ENCODE results near the gene DDX27.
A peak's percentile ranks its signal among the peaks of the same experiment; 100 is the strongest.

DDX27 gene

DNA sequence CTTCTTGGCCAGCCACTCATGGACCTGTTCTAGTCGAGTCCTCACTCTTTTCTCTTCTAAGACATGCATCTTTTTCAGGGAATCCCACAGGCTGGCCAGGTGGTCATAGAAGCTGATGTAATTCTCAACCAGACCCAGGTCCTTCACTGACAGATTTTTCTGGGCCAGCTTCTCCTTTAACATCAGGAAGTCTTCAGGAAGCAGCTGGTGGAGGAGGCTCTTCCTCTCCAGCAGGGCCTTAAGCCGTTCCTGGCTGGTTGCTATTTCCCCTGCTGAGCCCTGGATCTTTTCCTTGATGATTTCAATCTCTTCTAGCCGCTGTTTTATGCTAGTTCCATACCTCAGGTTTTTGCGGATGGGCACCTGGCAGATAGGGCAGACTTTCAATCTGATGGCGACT is 28.6 kb downstream of the DDX27 start:
- no peak for DNase-seq (ENCODE audit: low read depth in 3 of 3)

DNA sequence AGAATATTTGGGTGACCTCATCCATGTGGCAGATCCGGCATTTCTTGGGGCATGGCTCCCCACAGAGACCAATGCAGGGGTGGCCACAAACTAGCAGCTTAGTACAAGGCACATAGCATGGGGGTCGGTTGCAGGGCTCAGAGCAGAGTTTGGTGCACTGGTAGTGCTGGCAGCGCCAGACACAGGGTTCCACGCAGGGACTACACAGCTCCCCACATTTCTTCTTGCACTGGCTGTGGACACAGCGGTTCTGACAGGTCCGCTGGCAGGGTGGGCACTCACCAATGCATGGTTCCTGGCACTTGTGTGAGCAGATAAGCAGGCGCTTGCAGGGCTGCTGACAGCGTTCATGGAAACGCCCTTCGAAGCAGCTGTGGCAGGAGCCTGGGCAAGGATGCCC is 29.1 kb downstream of the DDX27 start:
- DNase-seq (ENCODE audit: low read depth in 3 of 3), result no peak

DNA sequence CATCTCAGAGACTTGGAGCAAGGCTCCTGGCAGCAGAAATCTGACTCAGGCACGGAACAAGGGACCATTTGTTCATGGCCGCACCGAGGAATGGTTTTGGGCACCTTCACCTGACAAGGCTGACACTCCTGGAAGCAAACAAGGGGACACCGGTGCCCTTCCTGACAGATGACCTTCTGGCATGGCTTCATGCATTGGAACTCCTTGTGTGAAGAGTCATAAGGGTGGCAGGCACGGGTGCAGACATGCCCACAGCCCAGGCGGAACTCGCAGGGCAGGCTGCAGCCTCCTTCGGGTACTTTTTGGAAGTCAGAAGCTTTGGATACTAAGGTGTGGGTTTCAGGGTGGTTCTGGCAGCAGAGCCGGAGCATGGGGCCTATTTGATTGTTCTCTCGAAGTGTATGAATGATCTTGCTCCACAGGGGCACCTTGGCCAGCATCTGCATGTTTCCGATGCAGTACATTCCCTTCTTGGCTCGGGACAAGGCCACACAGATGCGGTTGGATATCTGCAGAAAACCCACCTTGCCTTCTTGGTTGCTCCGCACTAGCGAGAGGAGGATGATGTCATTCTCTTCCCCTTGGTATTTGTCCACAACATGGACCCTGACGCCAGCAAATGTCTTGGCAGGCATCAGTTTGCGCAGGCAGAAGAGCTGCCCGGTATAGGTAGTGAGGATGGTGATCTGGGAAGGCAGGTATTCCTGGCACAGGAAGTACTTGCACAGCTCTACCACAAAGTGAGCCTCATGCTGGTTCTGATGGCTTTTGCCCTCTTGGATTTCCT is 29.9 kb downstream of the DDX27 start:
- DNase-seq (ENCODE audit: low read depth in 3 of 3), result no peak

DNA sequence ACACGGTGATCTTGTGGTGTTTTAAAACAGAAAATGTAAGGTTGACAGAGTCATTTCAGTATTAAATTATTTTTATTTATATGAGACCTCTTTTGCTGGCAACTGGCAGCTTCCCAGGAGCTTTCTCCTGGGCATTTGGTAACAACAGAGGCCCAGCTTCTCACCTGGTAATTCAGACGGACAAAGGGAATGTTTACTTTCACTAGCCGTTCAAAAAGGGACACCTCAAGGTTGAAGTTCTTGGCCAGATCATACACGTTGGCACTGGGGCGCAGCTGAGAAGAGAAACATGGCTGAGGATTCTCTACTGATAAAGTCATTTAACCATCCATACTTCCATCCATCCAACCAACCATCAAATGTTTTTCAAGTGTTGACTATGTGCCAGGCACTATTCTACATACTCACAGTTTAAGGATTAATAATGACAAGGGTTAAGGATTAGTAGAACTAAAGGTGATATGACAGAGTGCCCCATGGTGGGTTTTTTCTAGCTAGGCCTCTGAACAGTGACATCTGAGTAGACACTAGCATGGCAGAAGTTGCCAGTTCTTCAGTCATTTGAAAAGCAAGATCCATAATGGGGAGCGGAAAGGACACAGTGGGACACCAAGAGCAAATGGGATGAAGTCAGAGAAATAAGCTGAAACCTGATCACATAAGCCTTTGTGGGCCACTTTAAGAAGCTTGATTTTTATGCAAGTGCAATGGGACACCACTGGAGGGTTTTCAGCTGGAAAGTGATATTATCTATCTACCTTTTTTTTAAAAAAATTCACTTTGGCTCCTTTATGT is 33.5 kb downstream of the DDX27 start:
- DNase-seq (ENCODE audit: low read depth in 3 of 3), result no peak

DNA sequence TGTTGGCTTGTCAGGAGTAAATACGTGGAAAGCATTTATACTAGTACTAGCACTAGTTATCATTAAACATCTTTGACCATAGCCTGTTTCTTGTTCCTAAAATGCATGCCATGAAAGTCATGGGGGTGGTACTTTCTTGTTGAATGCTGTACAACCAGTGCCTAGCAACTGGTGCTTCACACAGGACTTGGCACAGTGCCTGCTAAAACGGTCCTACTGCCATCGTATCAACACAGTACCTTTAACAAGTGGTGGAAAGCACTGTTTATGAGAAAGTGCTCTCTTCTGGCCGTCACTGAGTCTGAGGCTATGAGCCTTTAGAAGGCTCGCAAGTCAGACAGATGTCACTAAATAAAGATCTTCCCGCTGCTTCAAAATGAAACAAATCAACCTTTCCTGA is 37.0 kb downstream of the DDX27 start:
- no peak for DNase-seq (ENCODE audit: low read depth in 3 of 3)

DNA sequence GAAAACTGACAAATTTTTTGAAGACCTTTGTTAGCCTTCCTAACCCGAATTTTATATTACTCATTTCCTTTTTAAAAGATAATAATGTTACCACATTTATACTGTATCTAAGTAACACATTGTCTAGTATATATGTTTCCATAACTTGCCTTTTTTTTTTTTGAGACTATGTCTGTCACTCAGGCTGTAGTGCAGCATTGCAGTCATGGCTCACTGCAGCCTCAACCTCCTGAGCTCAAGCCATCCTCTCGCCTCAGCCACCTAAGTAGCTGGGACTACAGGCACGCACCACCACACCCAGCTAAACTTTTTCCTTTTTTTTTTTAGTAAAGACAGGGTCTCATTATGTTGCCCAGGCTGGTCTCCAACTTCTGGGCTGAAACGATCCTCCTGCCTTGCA is 40.1 kb downstream of the DDX27 start:
- no peak for DNase-seq (ENCODE audit: low read depth in 3 of 3)

DNA sequence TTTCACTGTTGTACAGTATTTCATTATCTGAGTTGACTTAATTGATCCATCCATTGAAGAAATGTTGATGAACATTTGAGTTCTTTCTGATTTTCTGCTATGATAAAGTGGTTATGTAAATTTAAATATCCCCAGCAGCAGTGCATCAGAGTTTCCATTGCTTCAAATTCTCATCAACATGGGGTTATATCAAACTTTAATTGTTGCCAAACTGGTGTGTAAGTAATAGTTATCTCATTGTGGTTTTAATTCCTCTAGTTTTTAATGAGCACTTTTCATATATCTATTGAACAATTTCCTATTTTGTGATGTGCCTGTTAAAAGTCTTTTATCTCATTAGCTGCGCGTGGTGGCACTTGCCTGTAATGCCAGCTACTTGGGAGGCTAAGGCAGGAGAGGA is 40.6 kb downstream of the DDX27 start:
- no peak for DNase-seq (ENCODE audit: low read depth in 3 of 3)

DNA sequence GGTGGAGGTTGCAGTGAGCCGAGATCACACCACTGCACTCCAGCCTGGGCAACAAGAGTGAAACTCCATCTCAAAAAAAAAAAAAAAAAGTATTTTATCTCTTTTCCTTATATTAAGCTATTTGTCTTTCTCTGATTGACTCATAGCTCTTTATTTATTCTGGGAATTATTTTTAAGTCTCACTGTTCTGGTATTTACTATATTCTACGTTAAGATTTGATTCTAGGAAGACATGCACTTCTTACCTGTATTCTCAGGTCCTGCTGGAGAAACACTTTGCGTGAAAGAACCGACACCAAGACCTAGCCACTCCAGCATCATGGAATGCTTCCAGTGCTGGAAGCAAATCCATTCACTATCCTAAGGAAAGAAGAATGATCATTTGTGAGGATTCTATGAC is 41.0 kb downstream of the DDX27 start:
- DNase-seq (ENCODE audit: low read depth in 3 of 3), result no peak

DNA sequence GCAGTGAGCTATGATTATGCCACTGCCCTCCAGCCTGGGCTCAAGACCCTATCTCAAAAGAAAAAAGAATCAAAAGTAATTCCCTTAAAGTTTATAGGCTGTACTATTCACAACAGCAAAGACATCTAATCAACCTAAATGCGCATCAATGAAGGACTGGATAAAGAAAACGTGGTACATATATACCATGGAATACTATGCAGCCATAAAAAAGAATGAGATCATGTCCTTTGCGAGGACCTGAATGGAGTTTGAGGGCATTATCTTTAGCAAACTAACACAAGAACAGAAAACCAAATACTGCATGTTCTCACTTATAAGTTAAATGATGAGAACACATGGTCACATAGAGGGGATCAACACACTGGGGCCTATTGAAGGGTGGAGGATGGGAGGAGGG is 42.0 kb downstream of the DDX27 start:
- no peak for DNase-seq (ENCODE audit: low read depth in 3 of 3)

DNA sequence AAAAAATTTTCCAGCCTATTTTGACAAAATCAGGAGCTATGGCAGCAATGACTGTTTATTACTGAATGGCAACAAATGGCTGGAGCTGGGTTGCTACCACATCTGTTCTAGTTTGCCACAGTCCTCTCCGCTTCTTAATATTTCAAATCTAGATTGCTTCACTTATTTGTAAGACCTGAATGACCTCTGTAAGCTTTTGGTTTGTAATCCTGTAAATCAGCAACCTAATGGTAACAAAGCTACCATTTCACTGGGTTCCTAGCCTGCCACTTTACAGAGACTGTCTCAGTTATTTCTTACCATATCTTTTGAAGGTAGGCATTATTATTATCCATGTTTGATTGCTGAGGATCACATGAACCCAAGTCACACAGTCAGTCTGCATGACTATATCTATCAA is 43.2 kb downstream of the DDX27 start:
- no peak for DNase-seq (ENCODE audit: low read depth in 3 of 3)

DNA sequence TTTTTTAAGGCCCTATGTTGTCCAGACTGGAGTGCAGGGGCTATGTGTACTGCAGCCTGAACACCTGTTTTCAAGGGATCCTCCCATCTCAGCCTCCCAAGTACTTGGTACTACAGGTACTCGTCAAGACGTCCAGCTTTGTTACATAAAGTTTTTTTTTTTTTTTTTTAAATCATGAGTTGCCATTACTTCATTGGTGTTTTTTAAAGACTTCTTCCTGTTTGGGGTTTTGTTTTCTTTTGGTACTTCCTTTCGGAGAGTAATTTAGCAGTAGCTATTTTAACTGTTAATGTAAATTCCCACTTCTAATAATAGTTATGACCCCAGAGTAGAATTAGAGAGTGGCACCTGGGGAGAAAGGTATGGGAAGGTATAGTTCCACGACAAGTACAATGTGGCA is 48.1 kb downstream of the DDX27 start:
- no peak for DNase-seq (ENCODE audit: low read depth in 3 of 3)

DNA sequence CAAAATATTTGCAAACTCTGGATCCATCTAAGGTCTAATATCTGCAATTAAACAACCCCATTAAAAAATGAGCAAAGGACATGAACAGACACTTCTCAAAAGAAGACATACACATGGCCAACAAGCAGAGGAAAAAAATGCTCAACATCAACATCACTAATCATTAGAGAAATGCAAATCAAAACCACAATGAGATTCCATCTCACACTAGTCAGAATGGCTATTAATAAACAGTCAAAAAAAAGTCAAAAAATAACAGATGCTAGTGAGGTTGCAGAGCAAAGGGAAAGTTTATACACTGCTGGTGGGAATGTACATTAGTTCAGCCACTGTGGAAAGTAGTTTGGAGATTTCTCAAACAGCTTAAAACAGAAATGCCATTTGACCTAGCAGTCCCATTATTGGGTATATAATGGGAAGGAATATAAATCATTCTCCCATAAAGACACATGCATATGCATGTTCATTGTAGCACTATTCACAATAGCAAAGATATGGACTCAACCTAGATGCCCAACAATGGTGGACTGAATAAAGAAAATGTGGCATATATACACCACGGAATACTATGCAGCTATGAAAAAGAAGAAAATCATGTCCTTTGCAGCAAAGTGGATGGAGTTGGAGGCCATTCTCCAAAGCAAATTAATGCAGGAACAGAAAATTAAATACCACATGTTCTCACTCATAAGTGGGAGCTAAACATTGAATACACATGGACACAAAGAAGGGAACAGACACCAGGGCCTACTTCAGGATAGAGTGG is 49.6 kb downstream of the DDX27 start:
- DNase-seq (ENCODE audit: low read depth in 3 of 3), result no peak

DNA sequence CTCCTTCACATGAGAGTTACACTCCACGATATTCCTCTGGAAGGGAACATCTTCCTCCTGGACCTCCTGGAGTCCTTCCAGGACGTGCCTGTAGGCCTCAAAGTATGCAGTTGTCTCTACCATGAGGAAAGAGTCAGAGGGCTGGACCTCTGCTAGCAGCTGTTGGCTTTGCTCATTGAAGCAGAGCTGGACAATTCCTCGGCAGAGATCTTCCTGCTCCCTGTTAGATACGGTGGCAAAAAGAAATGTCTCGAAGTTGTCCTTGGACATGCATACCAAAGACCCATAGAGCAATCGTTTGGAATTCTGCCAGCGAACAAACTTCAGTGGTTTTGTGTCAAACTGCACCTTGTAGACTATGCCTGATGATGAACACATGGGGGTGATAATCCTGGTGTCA is 51.0 kb downstream of the DDX27 start:
- no peak for DNase-seq (ENCODE audit: low read depth in 3 of 3)

DNA sequence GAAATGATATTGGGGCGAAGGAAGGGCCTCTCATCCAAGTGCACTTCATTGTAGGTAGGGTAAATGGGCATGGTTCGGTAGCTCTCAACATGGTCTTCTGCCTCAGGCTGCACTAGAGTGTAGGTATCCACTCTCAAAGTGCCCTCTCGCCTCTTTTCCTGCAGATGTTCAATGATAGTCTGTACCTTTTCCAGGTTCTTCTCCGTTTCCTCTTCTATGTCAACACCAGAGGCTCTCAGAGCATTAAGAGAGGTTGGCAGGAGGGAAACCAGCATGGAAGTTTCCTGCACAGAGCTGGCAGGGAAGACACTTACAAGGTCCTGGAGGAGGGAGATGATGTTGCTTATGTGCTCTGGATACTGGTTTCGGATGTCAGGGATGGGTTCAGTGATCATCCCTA is 51.5 kb downstream of the DDX27 start:
- DNase-seq (ENCODE audit: low read depth in 3 of 3), result no peak

DNA sequence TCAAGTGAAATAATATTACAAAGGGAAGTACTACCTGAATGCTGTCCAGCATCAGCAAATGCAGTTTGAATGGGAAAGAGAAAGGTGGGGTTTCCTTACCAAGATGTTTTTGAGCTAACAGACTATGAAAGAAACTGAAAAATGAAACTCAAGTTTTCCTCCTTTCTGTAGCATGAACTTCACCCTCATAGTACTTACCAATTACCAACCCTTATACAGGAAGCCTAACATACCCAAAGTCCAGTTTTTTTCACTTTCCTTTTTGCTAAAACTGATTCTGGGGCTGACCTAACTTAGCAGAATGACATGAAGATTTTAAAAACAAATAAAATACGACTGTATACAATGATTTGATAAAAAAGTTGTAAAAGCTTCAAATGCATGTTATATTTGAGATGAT is 53.4 kb downstream of the DDX27 start:
- no peak for DNase-seq (ENCODE audit: low read depth in 3 of 3)

DNA sequence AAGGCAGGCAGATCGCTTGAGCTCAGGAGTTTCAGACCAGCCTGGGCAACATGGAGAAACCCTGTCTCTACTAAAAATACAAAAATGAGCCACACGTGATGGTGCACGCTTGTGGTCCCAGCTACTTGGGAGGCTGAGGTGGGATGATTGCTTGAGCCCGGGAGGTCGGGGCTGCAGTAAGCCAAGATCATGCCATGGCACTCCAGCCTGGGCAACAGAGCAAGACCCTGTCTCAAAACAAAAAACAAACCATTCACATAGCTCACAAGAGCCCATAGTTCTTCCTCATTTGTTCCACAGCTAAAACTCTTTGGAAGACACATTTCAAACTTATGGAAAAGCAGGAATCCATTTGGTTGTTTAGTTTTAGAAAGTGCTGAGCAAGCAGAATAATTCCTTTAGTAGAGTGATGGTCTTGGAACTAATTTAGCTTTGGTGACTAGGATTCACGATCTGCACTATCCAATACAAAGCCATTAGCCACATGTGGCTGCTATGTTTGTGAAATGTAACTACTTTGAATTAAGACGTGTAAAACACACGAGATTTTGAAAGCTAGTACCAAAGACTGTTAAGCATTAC is 54.6 kb downstream of the DDX27 start:
- no peak for DNase-seq (ENCODE audit: low read depth in 3 of 3)

DNA sequence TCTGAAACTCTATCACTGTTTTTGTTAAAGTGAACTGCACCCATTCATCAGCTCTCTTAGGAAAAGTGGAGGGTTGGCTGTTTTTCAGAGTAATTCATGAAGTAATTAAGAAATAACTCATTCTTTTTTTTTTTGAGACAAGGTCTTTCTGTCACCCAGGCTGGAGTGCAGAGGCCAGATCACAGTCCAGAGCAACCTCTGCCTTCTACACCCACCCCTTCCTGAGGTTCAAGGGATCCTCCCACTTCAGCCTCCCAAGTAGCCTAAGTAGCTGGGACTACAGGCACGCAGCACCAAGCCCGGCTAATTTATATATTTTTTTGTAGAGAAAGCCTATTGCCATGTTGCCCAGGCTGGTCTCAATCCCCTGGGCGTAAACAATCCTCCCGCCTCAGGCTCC is 56.0 kb downstream of the DDX27 start:
- DNase-seq (ENCODE audit: low read depth in 3 of 3), result no peak

DNA sequence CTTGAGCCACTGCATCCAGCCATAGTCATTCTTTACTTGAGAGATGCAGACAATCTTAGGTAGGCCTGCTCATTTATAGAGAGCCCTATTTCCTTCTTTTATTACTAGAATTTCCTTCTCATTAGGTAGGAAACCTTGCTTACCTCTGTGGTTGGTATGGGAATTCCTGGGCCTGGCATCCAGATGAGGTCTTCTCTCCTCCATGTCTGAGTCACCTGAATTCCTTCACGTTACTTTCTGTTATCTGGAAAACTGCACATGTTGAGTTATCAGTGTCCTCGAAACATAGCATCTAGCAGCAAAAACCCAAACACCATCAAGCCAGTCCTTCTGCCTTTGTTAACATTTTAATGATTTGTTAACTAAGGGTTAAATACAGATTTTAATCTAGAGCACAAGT is 56.4 kb downstream of the DDX27 start:
- DNase-seq (ENCODE audit: low read depth in 3 of 3), result no peak

DNA sequence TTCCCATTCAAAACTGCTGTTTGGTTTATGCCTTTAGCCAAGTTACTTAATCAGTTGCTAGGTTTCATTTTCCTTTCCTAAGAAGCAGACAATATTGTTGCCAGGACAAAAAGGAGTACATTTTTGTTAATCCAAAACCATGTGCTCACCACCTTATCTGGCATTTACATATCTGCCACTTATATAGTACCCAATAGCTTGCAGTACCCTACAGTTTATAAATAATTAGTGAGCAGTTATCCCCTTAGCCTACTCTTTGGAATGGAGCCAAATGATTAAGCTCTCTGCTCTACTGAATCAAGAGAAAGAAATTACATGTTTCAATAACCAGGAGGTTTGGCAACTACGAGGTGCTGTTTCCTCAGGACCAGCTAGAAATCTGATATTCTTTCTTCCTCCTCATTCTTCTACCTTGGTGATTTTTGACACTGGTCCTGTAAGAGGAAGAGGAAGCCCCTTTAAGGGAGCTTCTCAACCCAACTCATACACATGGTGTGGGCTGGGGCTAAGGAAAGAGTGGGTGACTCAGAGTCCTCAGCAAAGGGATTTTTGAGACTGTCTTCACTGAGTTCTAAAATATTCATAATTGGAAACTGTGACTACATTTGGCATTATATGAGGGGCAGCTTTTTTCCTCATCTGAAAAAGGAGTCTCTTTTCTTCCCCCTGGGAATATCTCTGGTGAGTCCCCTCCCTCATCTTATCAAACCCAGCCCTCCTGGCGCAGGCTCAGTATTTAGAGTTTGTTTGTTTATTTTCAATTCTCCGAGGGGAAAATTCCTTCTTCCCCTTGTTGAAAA is 57.1 kb downstream of the DDX27 start:
- DNase-seq (ENCODE audit: low read depth in 3 of 3), result peak in 2 of 3 donors; percentile 41 to 53

DNA sequence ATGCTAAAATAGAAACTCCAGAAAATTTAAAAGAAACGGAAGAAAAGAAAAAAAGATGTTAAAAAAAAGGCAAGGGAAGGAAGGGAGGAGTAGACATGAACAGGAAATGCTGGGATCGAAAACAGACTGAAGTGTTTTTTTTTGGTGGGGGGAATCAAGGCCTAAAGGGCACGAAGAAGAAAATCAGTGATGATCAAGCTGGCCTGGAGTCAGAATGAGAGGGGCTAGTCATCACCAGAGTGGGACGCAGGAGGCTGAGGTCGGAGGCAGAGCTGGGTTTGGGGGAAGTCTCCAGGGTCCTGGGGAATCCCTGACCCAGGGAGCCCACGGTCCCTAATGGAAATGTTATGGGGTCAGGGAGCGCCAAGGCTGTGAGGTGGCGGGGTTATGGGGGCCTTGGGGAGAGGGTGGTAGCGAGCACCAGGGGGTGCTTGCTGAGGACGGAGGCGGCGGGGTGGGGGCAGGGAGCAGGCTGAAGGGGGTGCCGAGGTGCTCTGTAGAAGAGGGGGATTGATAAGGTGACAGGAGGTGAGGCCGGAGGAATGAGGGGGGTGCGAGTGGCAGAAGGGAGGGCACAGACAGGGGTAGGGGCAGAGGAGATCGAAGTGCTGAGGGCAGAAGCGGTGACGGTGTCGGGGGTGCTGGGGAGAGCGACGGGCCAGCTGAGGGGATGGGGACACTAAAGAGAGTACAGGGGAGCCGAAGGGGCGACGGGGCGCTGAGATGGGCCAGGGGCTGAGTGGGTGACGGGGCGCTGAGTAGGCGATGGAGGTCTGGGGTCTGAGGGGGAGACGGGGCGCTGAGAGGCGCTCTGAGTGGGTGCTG is 58.0 kb downstream of the DDX27 start:
- DNase-seq (ENCODE audit: low read depth in 3 of 3), result peak; percentile 46 to 64 (median 60)

DNA sequence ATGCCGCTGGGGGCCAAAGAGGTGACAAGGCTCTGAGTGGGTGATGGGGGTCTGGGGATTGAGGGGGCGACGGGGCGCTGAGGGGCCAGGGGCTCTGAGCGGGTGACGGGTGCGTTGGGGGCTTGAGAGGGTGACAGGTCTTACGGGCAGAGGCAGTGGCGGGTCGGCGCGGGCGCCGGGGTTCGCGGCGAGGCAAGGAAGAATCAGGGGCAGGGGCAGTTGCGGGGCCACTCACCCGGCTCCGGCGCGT is 58.5 kb downstream of the DDX27 start:
- DNase-seq (ENCODE audit: low read depth in 3 of 3), result no peak
